Mucosa of stomach (tissue), 1 donor: ENCODE measurements around the gene ZNF480.

Source experiments
- H3K27me3 ChIP-seq: one replicate; pipeline ENCODE4 v1.7.0; 2013; ENCODE audit warnings: mild to moderate bottlenecking, low read length; ENCODE audit not compliant: control insufficient read depth, insufficient read depth
- H3K36me3 ChIP-seq: one replicate; pipeline ENCODE4 v1.7.0; 2013; ENCODE audit warnings: low read length; ENCODE audit not compliant: control insufficient read depth, insufficient read depth
- H3K4me1 ChIP-seq: one replicate; pipeline ENCODE4 v1.7.0; 2013; ENCODE audit warnings: mild to moderate bottlenecking, low read length; ENCODE audit not compliant: control insufficient read depth, insufficient read depth
- H3K4me3 ChIP-seq: one replicate; pipeline ENCODE4 v1.7.0; 2013; ENCODE audit warnings: low read length
- H3K9ac ChIP-seq: one replicate; pipeline ENCODE4 v1.7.0; 2013; ENCODE audit warnings: mild to moderate bottlenecking, low read length, moderate library complexity
- H3K9me3 ChIP-seq: one replicate; pipeline ENCODE4 v1.7.0; 2013; ENCODE audit warnings: mild to moderate bottlenecking, low read length, moderate library complexity; ENCODE audit not compliant: control insufficient read depth
- donor health status: Pancreatic carcinoma.

Gene ZNF480

GRCh38 chr19:52345162-52345561 lies 48.2 kb downstream of the ZNF480 start:
- H3K36me3 ChIP-seq: no peaks in the 10 kb centered on the region
- H3K9me3 ChIP-seq: no peaks in the 10 kb centered on the region
- H3K27me3 ChIP-seq: no peaks in the 10 kb centered on the region
- H3K9ac ChIP-seq: no peak overlapping the region
- H3K4me3 ChIP-seq: no peak overlapping the region
- H3K4me1 ChIP-seq: no peaks in the 10 kb centered on the region

GRCh38 chr19:52351512-52351911 lies 54.5 kb downstream of the ZNF480 start:
- H3K9ac ChIP-seq: no peak overlapping the region
- no peaks in the 10 kb centered on the region for H3K9me3 ChIP-seq
- H3K27me3 ChIP-seq: no peaks in the 10 kb centered on the region
- H3K4me1 ChIP-seq: no peaks in the 10 kb centered on the region
- no peak overlapping the region for H3K4me3 ChIP-seq
- no peaks in the 10 kb centered on the region for H3K36me3 ChIP-seq

- Histone ChIP-seq H3K36me3 (no peaks in the 10 kb centered on the region), H3K4me1 (no peaks in the 10 kb centered on the region), H3K9ac (no peak overlapping the region), H3K27me3 (no peaks in the 10 kb centered on the region), H3K4me3 (no peak overlapping the region), H3K9me3 (peaks cover 8% of the 10 kb centered on the region)
Observed at GRCh38 chr19:52366414-52366824, 69.5 kb downstream of the ZNF480 start.

- Histone ChIP-seq H3K9me3 (peaks cover 8% of the 10 kb centered on the region), H3K4me3 (peak within 1 kb of the TSS; percentile 92), H3K9ac (peak within 1 kb of the TSS; percentile 97), H3K4me1 (no peaks in the 10 kb centered on the region), H3K36me3 (no peaks in the 10 kb centered on the region), H3K27me3 (no peaks in the 10 kb centered on the region)
Observed at GRCh38 chr19:52369559-52370340, 72.8 kb downstream of the ZNF480 start, which contains the start of gene ZNF880. TSS of gene ZNF880 (plus strand) at chr19:52369923. CDS start at chr19:52369966, 43 bp downstream.

GRCh38 chr19:52370341-52370710 lies 73.4 kb downstream of the ZNF480 start:
- Histone ChIP-seq H3K9ac (peak overlapping the region; percentile 97), H3K27me3 (no peaks in the 10 kb centered on the region), H3K9me3 (peaks cover 3% of the 10 kb centered on the region), H3K4me3 (peak overlapping the region; percentile 92), H3K4me1 (no peaks in the 10 kb centered on the region), H3K36me3 (no peaks in the 10 kb centered on the region)
